Gastroesophageal sphincter (tissue), 4 donors: ENCODE data around the gene MTIF2. TPM values are rescaled to one million over a fixed set of nuclear protein-coding genes. Genes with fewer than 3 reads are reported as not detected.
"Not testable (repeated sequence)": the region's sequence is repeated elsewhere in the genome, so short reads cannot be mapped to it uniquely, and the experiment has no call there.

ENCODE experiments used
- ATAC-seq: fragments of 150-250 bp; one replicate; pipeline ENCODE4 v1.9.1; 2016; ENCODE audit warnings: mild to moderate bottlenecking, moderate library complexity
- H3K27ac ChIP-seq, 4 donors: fragments of 200-600 bp; sonication (generic) in 3 of 4; 1 replicate in 3 of 4; 2 replicates in 1 of 4; pipeline ENCODE4 v1.5.1; 2016 to 2019
- H3K27me3 ChIP-seq: fragments of 200-600 bp; sonication (generic); one replicate; pipeline ENCODE4 v1.5.1; 2019
- H3K36me3 ChIP-seq, 2 donors: fragments of 200-600 bp; sonication (generic); one replicate each; pipeline ENCODE4 v1.5.1; 2019; ENCODE audit warnings: control low read depth in 1 of 2
- H3K4me1 ChIP-seq, 3 donors: fragments of 200-600 bp; sonication (generic); 1 replicate in 2 of 3; 2 replicates in 1 of 3; pipeline ENCODE4 v1.5.1; 2016 to 2019; ENCODE audit warnings: control low read depth in 2 of 3
- H3K4me3 ChIP-seq, 2 donors: fragments of 200-600 bp; sonication (generic); one replicate each; pipeline ENCODE4 v1.5.1; 2019; ENCODE audit warnings: mild to moderate bottlenecking in 1 of 2, moderate library complexity in 1 of 2
- H3K9me3 ChIP-seq, 3 donors: fragments of 200-600 bp; sonication (generic); one replicate each; pipeline ENCODE4 v1.5.1; 2017 to 2019; ENCODE audit warnings: control low read depth in 2 of 3
- EP300 ChIP-seq: sonication (generic); formaldehyde crosslinking; IDR thresholded peaks from one replicate; pipeline ENCODE4 v1.6.1; 2017; ENCODE audit warnings: antibody characterized with exemption, mild to moderate bottlenecking
- POLR2A ChIP-seq, 2 donors: fragments of 450-650 bp; IDR thresholded peaks; one replicate each; pipeline ENCODE4 v1.6.1; 2017; ENCODE audit warnings: antibody characterized with exemption in 2 of 2, mild to moderate bottlenecking in 2 of 2, moderate library complexity in 1 of 2
- POLR2AphosphoS5 ChIP-seq: sonication (generic); formaldehyde crosslinking; IDR thresholded peaks from one replicate; pipeline ENCODE4 v1.6.1; 2017; ENCODE audit warnings: antibody characterized with exemption
- WGBS, 2 donors: methylation state at CpG; one replicate each; pipeline ENCODE4 v1.1.5; 2018; ENCODE audit warnings: low coverage in 1 of 2; 5-methylcytosine and 5-hydroxymethylcytosine counted together
- small RNA-seq, 4 donors: library from RNA; depleted of rRNA; stranded (forward); fragments of <200 nt; gene quantifications; one replicate each; pipeline ENCODE3, GENCODE V24; 2016
- total RNA-seq, 4 donors: library from RNA; depleted of rRNA; stranded (reverse); fragments of >200 nt; gene quantifications; one replicate each; pipeline ENCODE4 v1.1.0, GENCODE V29; 2016
- TF ChIP-seq, protein P1 (sequence below), 4 experiments: fragments of 200-600 bp in 2 of 4; fragments of 450-650 bp in 2 of 4; sonication (generic) in 1 of 4; IDR thresholded peaks; one replicate each; pipeline ENCODE4 v1.5.1; 2017 to 2019; ENCODE audit warnings: antibody characterized with exemption in 4 of 4, mild to moderate bottlenecking in 2 of 4, moderate library complexity in 2 of 4

MTIF2 gene
- total RNA-seq, 4 donors from 2014 or later, result 19.1 to 24.0 (median 22.4) TPM

DNA sequence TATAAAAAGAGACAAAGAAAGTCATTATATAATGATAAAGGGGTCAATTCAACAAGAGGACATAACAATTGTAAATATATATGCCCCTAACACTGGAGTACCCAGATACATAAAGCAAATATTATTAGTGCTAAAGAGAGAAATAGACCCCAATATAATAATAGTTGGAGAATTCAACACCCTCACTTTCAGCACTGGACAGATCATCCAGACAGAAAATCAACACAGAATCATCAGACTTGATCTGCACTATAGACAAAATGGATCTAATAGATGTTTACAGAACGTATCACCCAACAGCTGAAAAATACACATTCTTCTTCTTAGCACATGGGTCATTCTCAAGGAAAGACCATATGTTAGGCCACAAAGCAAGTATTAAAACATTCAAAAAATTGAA, 68.6 kb downstream of the MTIF2 start:
- Histone ChIP-seq H3K27ac (no peak overlapping the region), H3K4me3 (no peak overlapping the region), H3K4me1 (no peaks in the 10 kb centered on the region), H3K27me3 (no peaks in the 10 kb centered on the region), H3K9me3 (no peaks in the 10 kb centered on the region), H3K36me3 (peaks cover 0 to 60% of the 10 kb centered on the region in 2 donors)
- TF ChIP-seq EP300, result no peak
- WGBS, 2 donors, result 78 to 91% methylated on average over 1 of the region's 1 CpG
- ATAC-seq, result no peak

- H3K36me3 ChIP-seq, result peaks cover 0 to 48% of the 10 kb centered on the region in 2 donors
- no peak overlapping the region for H3K4me3 ChIP-seq
- H3K27ac ChIP-seq, result no peak overlapping the region
- no peaks in the 10 kb centered on the region for H3K27me3 ChIP-seq
- WGBS, 2 donors, result 80% methylated on average over 1 of the region's 2 CpGs; no CpG with 5 or more reads in 1 of the 2 donors
- H3K9me3 ChIP-seq, result no peaks in the 10 kb centered on the region
- TF ChIP-seq POLR2A (IDR thresholded peaks at IDR 0.05) (no peak), POLR2AphosphoS5 (no peak), EP300 (no peak)
- TF ChIP-seq, protein P1, sequence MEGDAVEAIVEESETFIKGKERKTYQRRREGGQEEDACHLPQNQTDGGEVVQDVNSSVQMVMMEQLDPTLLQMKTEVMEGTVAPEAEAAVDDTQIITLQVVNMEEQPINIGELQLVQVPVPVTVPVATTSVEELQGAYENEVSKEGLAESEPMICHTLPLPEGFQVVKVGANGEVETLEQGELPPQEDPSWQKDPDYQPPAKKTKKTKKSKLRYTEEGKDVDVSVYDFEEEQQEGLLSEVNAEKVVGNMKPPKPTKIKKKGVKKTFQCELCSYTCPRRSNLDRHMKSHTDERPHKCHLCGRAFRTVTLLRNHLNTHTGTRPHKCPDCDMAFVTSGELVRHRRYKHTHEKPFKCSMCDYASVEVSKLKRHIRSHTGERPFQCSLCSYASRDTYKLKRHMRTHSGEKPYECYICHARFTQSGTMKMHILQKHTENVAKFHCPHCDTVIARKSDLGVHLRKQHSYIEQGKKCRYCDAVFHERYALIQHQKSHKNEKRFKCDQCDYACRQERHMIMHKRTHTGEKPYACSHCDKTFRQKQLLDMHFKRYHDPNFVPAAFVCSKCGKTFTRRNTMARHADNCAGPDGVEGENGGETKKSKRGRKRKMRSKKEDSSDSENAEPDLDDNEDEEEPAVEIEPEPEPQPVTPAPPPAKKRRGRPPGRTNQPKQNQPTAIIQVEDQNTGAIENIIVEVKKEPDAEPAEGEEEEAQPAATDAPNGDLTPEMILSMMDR (IDR thresholded peaks at IDR 0.05), result no peak
- no peak for ATAC-seq
- no peaks in the 10 kb centered on the region for H3K4me1 ChIP-seq
Observed at GRCh38 chr2:55196526-55196925, 72.5 kb downstream of the MTIF2 start.

- not testable (repeated sequence) for H3K4me3 ChIP-seq, ATAC-seq, H3K9me3 ChIP-seq, H3K27ac ChIP-seq, H3K27me3 ChIP-seq, H3K4me1 ChIP-seq
- peaks cover 0 to 35% of the 10 kb centered on the region in 2 donors for H3K36me3 ChIP-seq
- 97% methylated on average over 2 of the region's 2 CpGs; no CpG with 5 or more reads in 1 of the 2 donors for WGBS, 2 donors
Observed at GRCh38 chr2:55191888-55192287, 77.1 kb downstream of the MTIF2 start.

DNA sequence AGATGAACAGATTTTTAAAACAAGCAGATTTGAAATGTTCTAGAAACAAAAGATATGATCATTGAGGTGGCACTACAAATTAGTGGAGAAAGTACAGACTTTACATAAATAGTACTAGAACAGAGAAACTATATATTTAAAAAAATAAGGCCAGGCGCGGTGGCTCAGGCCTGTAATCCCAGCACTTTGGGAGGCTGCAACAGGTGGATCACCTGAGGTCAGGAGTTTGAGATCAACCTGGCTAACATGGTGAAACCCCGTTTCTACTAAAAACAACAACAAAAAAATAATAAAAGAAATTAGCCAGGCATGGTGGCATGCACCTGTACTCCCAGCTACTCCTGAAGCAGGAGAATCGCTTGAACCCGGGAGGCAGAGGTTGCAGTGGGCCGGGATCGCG, 82.2 kb downstream of the MTIF2 start:
- 67 to 83% methylated on average over 3 of the region's 8 CpGs for WGBS, 2 donors
- H3K27ac ChIP-seq, H3K4me3 ChIP-seq: not testable (repeated sequence)

More for the DNA sequence above, 82.2 kb downstream of the MTIF2 start:
- not testable (repeated sequence) for ATAC-seq, H3K9me3 ChIP-seq, H3K36me3 ChIP-seq, H3K4me1 ChIP-seq, H3K27me3 ChIP-seq

Small RNA genes lying within 50 kb of the gene (small RNA-seq; reads per million reads assigned to genes)
- 0 reads per million in 4 donors for gene RF00019

Other genes with a start within 250 kb of the MTIF2 start
- gene RTN4, start 218.8 kb downstream of the MTIF2 start, total RNA-seq, result 100 to 1,000 TPM; 216 to 304 (median 228) TPM
- 10 to 100 TPM in 1 of 4 donors, 1 to 10 TPM in 3; 3.0 to 16.8 (median 3.8) TPM for gene CLHC1, start 36.9 kb downstream of the MTIF2 start, total RNA-seq
- 1,000 to 10,000 TPM in 3 of 4 donors, 100 to 1,000 TPM in 1; 672 to 2,650 (median 1,912) TPM for gene RPS27A, start 36.5 kb downstream of the MTIF2 start, total RNA-seq
- 10 to 100 TPM; 42.5 to 63.5 (median 54.3) TPM for gene CCDC88A, start 150.6 kb upstream of the MTIF2 start, total RNA-seq